Measurements from ENCODE around the gene HHIP. TPM values are rescaled to one million over a fixed set of nuclear protein-coding genes. Genes with fewer than 3 reads are reported as not detected.

HHIP gene
- total RNA-seq (2021) (0.05 TPM in 1 of 2 replicates, not detected in the other), Bru-seq, nascent RNA (percentile 3 among the genes with signal in this experiment), BruChase-seq, experiment 1, labeled RNA remaining after a 2-hour chase (percentile 2 among the genes with signal in this experiment), BruChase-seq, experiment 2, labeled RNA remaining after a 6-hour chase (not detected)
- long read RNA-seq: 0 reads

- TF ChIP-seq CTCF (conservative IDR thresholded peaks at IDR 0.05): no peak
- TF ChIP-seq EZH2 (IDR thresholded peaks at IDR 0.05; ENCODE audit: low read depth): no peak
- intact Hi-C loops (cut with micrococcal nuclease; ENCODE audit: unreplicated experiment): no loop called here
Observed at GRCh38 chr4:144645631-144646522, at the start of gene HHIP. HHIP (plus strand) TSS chr4:144646156; CDS start chr4:144646676, 520 bp downstream.

GRCh38 chr4:144597171-144597570 is 48.8 kb upstream of the HHIP start:
- no peaks in the 10 kb centered on the region for H3K36me3 ChIP-seq (ENCODE audit: low read depth)
- no peaks in the 10 kb centered on the region for H3K9me2 ChIP-seq (ENCODE audit: insufficient read depth)
- H3K9me3 ChIP-seq (ENCODE audit: insufficient read depth, low read depth): no peaks in the 10 kb centered on the region
- intact Hi-C loops (cut with micrococcal nuclease; ENCODE audit: unreplicated experiment): no loop called here
- DNase-seq: no peak
- BruUV-seq (replicated peaks): no TSS peak
- ChIA-PET CTCF (no interaction called here), POLR2A (ENCODE audit: unreplicated experiment) (no interaction called here)
- H3K27me3 ChIP-seq (ENCODE audit: insufficient read depth, low read depth): no peaks in the 10 kb centered on the region
- H4K20me1 ChIP-seq (ENCODE audit: insufficient read depth): no peaks in the 10 kb centered on the region
- no peaks in the 10 kb centered on the region for H3K79me2 ChIP-seq (ENCODE audit: low read depth)
- no peaks in the 10 kb centered on the region for H3F3A ChIP-seq (ENCODE audit: insufficient read depth, low read depth)
- no peak overlapping the region for H2AFZ ChIP-seq
- H3K4me3 ChIP-seq: no peak overlapping the region
- H3K4me1 ChIP-seq (replicated peaks; ENCODE audit: insufficient read depth): no peaks in the 10 kb centered on the region
- no peak overlapping the region for H3K4me2 ChIP-seq
- H3K27ac ChIP-seq: no peak overlapping the region
- TF ChIP-seq CTCF (conservative IDR thresholded peaks at IDR 0.05): no peak
- TF ChIP-seq EZH2 (IDR thresholded peaks at IDR 0.05; ENCODE audit: low read depth): no peak

More at GRCh38 chr4:144645631-144646522, at the start of gene HHIP:
- BruUV-seq (replicated peaks): no TSS peak
- no peaks in the 10 kb centered on the region for H3K4me1 ChIP-seq (replicated peaks; ENCODE audit: insufficient read depth)
- H3K4me2 ChIP-seq: no peak within 1 kb of the TSS
- H3K27me3 ChIP-seq (ENCODE audit: insufficient read depth, low read depth): no peaks in the 10 kb centered on the region
- no peaks in the 10 kb centered on the region for H3K79me2 ChIP-seq (ENCODE audit: low read depth)
- no peak for DNase-seq
- no peak within 1 kb of the TSS for H3K4me3 ChIP-seq
- H3K36me3 ChIP-seq (ENCODE audit: low read depth): no peaks in the 10 kb centered on the region
- no peaks in the 10 kb centered on the region for H3K9me3 ChIP-seq (ENCODE audit: insufficient read depth, low read depth)
- no peaks in the 10 kb centered on the region for H3K9me2 ChIP-seq (ENCODE audit: insufficient read depth)
- CTCF ChIA-PET: no interaction called here
- H3F3A ChIP-seq (ENCODE audit: insufficient read depth, low read depth): no peaks in the 10 kb centered on the region
- no peak within 1 kb of the TSS for H3K27ac ChIP-seq
- POLR2A ChIA-PET (ENCODE audit: unreplicated experiment): no interaction called here
- no peak within 1 kb of the TSS for H2AFZ ChIP-seq
- H4K20me1 ChIP-seq (ENCODE audit: insufficient read depth): no peaks in the 10 kb centered on the region

- intact Hi-C loops (cut with micrococcal nuclease; ENCODE audit: unreplicated experiment): no loop called here
- POLR2A ChIA-PET (ENCODE audit: unreplicated experiment): no interaction called here
- no peak for DNase-seq
- no peaks in the 10 kb centered on the region for H4K20me1 ChIP-seq (ENCODE audit: insufficient read depth)
- BruUV-seq (replicated peaks): no TSS peak
- H3K4me3 ChIP-seq: no peak overlapping the region
- TF ChIP-seq EZH2 (IDR thresholded peaks at IDR 0.05; ENCODE audit: low read depth) (no peak), CTCF (conservative IDR thresholded peaks at IDR 0.05) (no peak)
- no peaks in the 10 kb centered on the region for H3K9me2 ChIP-seq (ENCODE audit: insufficient read depth)
- no peak overlapping the region for H2AFZ ChIP-seq
- no peak overlapping the region for H3K4me2 ChIP-seq
- no peaks in the 10 kb centered on the region for H3K79me2 ChIP-seq (ENCODE audit: low read depth)
- H3K27ac ChIP-seq: no peak overlapping the region
- no peaks in the 10 kb centered on the region for H3K4me1 ChIP-seq (replicated peaks; ENCODE audit: insufficient read depth)
- no peaks in the 10 kb centered on the region for H3F3A ChIP-seq (ENCODE audit: insufficient read depth, low read depth)
- CTCF ChIA-PET: no interaction called here
- H3K36me3 ChIP-seq (ENCODE audit: low read depth): no peaks in the 10 kb centered on the region
- H3K27me3 ChIP-seq (ENCODE audit: insufficient read depth, low read depth): no peaks in the 10 kb centered on the region
- no peaks in the 10 kb centered on the region for H3K9me3 ChIP-seq (ENCODE audit: insufficient read depth, low read depth)
Observed at GRCh38 chr4:144599621-144600020, 46.3 kb upstream of the HHIP start.
